Stimulated activated CD4-positive, alpha-beta T cell treated with anti-CD3 and anti-CD28 coated beads, Interleukin-12 subunit alpha, Interleukin-12 subunit beta, amount 100 ng/mL, for 4 hours (primary cell): Measurements from ENCODE around the gene WDR19.
A peak's percentile ranks its signal among the peaks of the same experiment; 100 is the strongest.
"Not testable (repeated sequence)": the region's sequence is repeated elsewhere in the genome, so short reads cannot be mapped to it uniquely, and the experiment has no call there.

Experiments
- DNase-seq: peaks from one replicate; pipeline ENCODE4 v3.0.0-alpha.2; 2020

The WDR19 gene

GRCh38 chr4:39181905-39182638 lies at the start of gene WDR19:
Gene WDR19, plus strand, starts transcription at chr4:39182529. Its CDS starts 29 bp downstream, at chr4:39182558.
- peak; percentile 97 for DNase-seq

GRCh38 chr4:39133623-39134022 lies 48.7 kb upstream of the WDR19 start:
- no peak for DNase-seq

- DNase-seq = no peak
Observed at GRCh38 chr4:39134683-39135306, 47.5 kb upstream of the WDR19 start.

GRCh38 chr4:39138227-39138626 lies 44.1 kb upstream of the WDR19 start:
- DNase-seq = not testable (repeated sequence)

GRCh38 chr4:39146211-39146610 lies 36.1 kb upstream of the WDR19 start:
- DNase-seq = no peak

GRCh38 chr4:39154009-39154408 lies 28.3 kb upstream of the WDR19 start:
- DNase-seq = no peak

GRCh38 chr4:39157520-39157919 lies 24.8 kb upstream of the WDR19 start:
- DNase-seq = no peak

GRCh38 chr4:39166177-39166576 lies 16.2 kb upstream of the WDR19 start:
- DNase-seq = no peak

GRCh38 chr4:39166669-39167068 lies 15.7 kb upstream of the WDR19 start:
- DNase-seq = no peak

- DNase-seq = no peak
Observed at GRCh38 chr4:39169426-39169825, 12.9 kb upstream of the WDR19 start.

- no peak for DNase-seq
Observed at GRCh38 chr4:39170301-39170700, 12.0 kb upstream of the WDR19 start.

GRCh38 chr4:39178706-39179105 lies 3.6 kb upstream of the WDR19 start:
- DNase-seq = no peak

GRCh38 chr4:39179681-39180080 lies 2.6 kb upstream of the WDR19 start:
- no peak for DNase-seq

GRCh38 chr4:39180629-39181028 lies 1.7 kb upstream of the WDR19 start:
- DNase-seq = not testable (repeated sequence)

GRCh38 chr4:39181520-39181904 lies 817 bp upstream of the WDR19 start:
- DNase-seq = no peak

GRCh38 chr4:39201963-39202362 lies 19.6 kb downstream of the WDR19 start:
- DNase-seq = no peak

GRCh38 chr4:39204543-39204942 lies 22.2 kb downstream of the WDR19 start:
- DNase-seq = no peak

GRCh38 chr4:39205000-39205399 lies 22.7 kb downstream of the WDR19 start:
- DNase-seq = no peak

- DNase-seq = no peak
Observed at GRCh38 chr4:39205476-39205875, 23.1 kb downstream of the WDR19 start.

- no peak for DNase-seq
Observed at GRCh38 chr4:39227906-39228305, 45.6 kb downstream of the WDR19 start.

GRCh38 chr4:39228377-39228776 lies 46.0 kb downstream of the WDR19 start:
- no peak for DNase-seq

- no peak for DNase-seq
Observed at GRCh38 chr4:39230462-39230861, 48.1 kb downstream of the WDR19 start.

- no peak for DNase-seq
Observed at GRCh38 chr4:39231660-39232059, 49.3 kb downstream of the WDR19 start.

- DNase-seq = no peak
Observed at GRCh38 chr4:39232100-39232499, 49.8 kb downstream of the WDR19 start.

- DNase-seq = no peak
Observed at GRCh38 chr4:39233114-39233513, 50.8 kb downstream of the WDR19 start.
